ENCODE data around the gene TMEM201.
A peak's percentile ranks its signal among the peaks of the same experiment; 100 is the strongest.

Gene TMEM201

DNA sequence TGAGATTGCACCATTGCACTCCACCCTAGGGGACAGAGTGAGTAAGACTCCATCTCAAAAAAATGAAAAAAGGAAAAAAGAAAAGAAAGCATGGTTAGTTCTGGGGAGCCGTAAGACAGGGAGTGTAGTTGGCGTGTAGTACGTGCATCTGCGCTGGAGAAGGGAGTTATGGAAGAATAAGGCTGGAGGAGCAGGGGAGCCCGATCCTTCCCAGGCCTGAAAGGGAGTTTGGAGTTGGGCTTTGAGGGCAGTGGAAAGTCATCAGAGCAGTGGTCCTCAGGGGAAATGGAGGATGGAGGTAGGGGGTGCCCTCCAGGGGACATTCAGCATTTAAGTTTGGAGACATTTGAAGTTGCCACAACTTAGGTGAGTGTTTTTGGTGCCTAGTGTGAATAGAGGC is 11.3 kb upstream of the TMEM201 start:
- no peak for DNase-seq (ENCODE audit: low spot score)

DNA sequence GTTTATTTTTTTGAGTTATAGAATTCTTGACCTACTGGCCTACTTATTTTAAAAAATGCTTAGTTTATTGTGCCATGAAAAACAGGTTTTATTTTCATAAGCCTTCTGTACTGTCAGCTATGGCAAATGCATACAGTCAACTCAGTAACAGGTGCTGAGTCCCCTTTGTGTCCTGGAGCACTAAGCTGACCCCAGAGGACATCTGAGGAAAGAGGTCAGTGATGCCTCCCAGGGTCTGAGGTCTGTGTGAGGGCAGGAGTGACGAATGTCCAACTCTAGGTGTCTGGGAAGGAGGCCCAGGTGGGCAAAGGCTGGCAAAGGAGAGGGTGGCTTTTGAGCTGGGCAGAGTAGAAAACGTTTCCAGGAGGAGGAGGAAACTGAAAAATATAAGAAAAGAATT is 7.8 kb upstream of the TMEM201 start:
- DNase-seq (ENCODE audit: low spot score), result no peak

DNA sequence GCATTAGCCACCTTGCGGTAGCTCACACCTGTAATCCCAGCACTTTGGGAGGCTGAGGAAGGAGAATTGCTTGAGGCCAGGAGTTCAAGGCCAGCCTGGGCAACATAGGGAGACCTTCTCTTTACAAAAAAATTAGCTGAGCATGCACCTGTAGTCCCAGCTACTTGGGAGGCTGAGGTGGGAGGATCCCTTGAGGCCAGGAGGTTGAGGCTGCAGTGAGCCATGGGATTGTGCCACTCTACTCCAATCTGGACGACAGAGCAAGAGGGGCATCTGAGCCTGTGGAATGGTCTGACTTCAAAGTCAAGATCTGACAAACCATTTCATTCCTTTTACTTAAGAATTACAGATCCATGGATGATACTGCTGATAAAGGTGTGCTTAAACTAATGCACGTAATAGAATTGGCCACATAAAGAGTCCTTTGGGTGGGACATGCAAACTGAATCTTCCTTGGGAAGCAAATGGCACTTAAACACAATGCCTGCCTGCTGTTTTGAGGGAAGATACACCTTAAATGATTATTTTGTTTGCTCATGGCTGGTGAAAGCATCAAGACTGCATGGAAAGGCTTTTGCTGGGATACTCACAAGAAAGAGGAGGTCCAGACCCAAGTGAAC is 2.5 kb upstream of the TMEM201 start:
- DNase-seq (ENCODE audit: low spot score), result no peak

DNA sequence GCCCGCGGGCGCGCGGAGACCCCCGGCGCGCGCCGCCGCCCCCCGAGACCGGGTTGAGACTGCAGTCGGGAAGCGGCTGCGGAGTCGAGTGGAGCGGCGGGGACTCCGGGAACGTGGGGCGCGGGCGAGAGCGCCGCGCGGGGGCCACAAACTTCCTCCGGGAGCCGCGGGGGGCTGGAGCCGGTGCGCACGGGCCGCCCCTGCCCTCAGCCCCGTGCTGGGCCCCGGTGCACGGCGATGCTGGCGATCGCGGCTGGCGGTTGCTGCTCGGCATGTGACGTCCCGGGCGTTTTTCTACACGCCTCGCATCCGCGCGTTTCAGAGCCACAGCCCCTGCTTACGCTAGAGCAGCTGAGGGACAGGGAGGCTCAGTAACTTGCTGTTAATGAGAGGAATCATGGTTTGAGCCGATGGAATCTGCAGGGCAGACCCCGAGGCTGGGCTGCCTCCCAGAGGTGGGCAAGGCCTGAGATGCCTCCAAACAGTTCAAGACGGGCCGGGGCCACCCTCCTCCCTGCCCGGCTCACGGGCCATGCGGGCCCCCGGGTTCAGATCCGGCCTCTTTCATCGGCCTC is 520 bp downstream of the TMEM201 start:
- DNase-seq (ENCODE audit: low spot score), result no peak

DNA sequence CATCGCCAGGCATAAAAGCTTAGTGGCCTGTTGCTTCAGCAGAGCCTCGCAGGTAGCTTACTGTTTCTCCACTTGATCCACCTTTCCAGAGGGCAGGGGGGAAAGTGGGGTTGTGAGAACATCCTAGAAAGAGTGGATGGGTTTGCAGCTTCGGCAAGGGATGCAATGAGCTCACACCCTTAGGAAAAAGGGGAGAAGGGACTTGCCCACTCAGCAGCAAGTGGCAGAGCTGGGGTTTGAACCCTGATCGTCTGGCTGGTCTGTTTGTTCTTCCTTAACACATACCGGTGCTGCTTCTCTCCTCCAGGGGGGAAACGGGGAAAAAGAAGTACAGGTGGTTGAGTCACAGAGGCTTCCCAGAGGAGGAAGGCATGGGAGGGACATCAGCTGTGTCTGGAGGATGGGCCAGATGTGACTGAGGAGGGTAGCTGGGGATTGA is 1.0 kb downstream of the TMEM201 start:
- DNase-seq (ENCODE audit: low spot score), result no peak

DNA sequence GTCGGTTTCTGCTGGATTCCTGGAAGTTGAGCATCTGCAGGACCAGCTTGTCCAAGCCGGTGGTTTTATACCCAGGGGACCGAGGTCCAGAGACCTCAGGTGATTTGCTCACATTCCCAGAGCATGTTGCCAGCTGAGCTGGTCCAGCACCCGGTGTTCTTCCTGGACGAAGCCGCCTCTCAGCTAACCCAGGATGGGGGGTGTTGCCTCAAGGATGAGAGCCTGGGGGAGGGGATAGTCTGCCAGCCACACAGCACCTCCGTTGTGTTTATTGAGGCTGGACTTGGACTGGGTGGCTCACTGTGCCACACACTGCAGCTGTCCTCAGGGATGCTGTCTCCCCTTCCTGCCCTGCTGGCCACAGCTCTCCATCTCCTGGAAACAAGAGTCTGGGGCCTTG is 1.5 kb downstream of the TMEM201 start:
- DNase-seq (ENCODE audit: low spot score), result no peak

DNA sequence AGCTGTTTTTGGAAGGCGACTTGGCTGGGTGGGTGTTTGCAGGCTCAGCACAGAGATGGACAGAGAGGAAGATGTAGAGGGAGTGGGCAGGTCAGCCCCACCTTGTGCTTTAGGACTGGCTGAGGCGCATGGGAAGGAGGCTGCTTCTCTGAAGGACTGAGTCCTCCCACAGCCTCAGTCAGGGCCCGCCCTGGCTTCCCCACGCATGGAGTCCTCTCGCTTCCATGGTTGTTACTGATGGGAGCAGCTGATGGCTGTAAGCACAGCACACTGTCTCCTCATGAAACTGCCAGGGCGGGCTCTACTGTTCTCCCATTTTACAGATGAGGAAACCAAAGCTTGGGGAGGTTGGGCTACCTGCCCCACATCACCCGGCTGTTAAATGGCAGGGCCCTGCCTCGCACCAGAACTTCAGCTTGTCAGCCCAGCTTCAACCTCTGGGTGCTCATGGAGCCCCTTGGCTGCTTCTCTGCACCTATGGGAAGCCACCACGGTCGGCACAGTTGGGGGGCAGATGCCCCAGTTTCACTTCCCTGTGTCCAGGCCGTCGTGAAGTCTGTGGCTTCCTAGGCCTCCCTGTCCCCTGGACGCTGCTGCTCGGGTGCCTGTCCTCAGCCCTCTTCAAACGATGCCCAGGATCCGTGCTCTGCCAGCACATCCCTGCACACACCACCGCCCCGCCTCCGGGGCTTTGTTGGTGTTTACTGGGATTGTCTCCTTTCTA is 2.4 kb downstream of the TMEM201 start:
- no peak for DNase-seq (ENCODE audit: low spot score)

DNA sequence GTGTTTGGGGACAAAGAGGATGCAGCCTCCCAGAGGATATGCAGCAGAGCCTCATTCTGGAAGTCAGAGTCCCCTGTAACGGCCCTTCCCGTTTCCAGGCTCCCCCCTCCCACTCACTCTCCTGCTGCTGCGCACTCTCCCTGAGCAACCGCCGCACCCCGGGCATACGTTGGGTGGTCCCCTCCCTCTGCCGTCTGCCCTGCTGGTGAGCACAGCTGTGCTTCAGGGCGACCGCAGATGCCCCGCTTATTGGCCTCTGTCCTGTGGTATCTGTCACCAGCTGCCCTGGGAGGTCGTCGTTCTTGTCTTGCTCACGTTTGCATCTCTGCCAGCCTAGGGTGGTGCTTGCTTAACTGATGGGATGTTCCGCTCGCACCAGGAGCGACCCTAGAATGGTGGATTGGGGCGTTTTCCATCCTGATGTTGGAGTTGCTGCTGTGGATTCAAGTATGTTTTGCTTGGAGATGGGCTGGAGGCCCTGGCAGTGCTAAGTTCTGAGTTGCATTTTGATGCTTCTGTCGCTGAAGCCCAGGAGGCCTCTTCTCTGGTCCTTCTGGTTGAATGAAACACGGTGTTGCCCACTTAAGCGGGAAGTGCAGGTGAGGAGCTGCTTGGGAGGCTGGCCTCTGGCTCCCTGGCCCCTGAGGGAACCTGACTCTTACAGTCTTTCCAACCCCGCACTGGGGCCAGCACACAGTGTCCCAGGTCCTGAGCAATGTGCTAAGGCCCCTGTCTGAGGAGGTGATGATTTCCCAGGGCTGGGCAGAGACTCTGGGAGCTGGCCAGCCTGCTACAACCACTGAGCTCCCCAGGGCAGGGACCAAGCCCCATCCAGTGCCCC is 3.2 kb downstream of the TMEM201 start:
- DNase-seq (ENCODE audit: low spot score), result peak; percentile 63

DNA sequence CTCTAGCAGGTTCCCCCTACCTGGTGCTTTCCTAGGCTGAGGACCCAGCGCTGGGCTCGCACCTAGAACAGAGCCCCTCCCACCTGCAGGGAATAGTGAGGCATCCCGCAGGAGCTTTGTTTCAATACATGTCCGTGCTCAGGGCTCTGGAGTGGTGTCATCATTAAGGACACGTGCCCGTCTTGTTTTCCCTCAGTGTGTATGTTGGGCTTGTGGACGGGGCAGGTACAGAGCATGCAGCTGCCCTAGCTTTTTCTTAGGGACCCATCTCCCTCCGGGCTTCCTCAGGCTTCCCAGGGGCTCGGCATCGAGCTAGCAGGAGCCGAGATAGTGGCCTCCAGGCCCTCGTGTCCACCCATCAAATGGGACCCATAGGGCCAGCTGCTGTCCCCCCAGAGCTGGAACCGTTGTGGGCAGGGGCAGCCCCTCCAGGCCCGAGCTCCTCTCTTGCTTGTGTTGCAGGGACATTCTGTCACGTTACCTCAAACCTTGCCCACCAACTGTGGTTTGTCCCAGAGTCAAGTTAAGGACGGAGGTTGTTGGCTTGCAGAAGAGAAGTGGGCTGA is 3.9 kb downstream of the TMEM201 start:
- DNase-seq (ENCODE audit: low spot score), result no peak

DNA sequence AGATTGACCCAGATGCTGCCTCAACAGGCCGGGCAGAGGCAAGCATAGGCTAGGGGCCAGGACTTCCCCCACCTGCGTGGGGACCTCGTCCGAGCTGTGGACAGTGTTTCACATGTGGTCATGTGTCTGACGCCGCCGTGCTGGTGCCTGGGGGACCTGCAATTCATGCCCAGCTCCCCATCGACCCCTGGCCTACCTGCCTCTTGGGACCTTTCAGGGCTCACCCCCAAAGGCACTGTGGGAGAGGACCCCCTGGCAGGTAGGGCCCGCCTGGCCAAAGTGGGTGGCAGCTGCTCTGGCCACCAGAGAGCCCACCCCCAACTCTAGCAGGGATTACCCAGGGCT is 4.4 kb downstream of the TMEM201 start:
- DNase-seq (ENCODE audit: low spot score), result no peak

DNA sequence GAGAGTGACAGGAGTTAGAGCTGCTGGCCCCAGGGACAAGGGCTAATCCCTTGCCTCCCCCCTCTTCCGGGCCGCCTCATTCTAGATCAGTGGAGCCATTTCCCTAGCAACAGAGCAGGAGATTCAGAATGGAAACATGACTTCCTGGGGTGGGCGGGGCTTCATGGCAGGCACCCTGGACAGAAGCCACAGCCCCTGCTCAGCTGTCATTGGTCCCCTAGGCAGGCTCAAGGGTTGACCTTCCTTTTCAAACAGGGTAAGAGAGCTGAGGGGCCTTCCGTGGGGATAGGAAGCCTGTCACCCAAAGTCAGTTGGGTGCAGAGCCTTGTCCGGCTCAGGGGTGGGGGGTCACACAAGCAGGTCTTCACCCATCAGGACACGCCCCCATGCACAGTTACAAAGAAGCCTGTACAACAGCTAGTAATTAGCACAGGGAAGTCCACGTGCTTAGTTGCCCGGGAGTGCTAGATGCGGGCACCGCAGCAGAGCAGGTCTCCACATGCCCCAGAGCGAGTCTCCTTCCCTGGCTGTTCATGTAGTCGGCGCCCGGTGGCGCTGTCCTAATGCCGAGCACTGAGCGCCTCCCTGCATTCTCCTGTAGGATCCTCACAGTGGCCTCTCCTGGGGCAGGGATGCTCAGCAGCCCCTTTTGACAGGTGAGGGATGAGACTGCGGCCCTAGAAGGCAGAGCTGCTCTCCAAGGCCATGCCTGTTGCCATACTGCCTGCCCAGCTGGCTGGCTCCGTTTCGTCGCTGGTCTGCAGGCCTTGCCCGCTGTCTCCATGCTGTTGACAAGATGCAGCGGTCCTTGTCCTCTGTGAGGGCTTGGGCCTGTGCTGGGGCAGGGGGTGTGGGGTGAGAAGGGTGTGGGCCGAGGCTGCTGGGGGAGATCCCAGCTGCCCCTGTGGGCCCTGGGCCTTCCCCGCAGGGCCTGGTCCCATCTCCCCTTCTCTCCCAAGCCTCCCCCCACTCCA is 5.1 kb downstream of the TMEM201 start:
- DNase-seq (ENCODE audit: low spot score), result peak; percentile 89

DNA sequence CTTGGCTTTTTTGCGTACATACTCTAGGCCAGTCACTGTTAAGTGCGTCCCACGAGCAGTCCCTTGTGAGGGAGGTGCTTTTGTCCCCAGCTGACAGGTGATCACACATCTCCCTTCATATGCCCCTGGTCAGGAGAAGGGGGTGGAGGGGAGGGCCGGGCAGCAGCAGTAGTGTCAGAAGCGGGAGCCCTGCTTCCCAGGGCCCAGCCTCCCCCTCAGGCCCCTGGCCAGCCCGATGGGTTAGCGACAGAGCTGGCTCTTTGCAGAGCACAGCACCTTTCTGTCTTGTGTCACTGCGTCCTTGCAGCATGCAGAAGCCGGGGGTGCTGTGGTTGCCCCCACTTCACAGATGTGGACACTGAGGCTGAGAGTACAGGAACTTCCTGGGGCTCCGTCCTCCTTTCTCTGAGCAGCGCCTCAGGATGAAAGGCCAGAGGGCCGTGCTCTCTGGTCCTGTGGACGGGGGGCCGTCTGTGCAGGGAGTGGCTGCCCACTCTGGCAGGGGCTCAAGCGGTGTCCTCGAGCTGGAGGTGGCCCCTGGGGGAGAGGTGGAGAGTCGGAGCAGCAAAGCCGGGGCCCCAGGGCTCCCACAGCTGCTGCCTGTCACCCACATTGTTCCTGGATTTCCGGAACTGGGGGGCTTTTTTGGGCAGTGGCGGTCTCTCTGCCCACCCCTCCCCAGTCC is 5.9 kb downstream of the TMEM201 start:
- DNase-seq (ENCODE audit: low spot score), result no peak

DNA sequence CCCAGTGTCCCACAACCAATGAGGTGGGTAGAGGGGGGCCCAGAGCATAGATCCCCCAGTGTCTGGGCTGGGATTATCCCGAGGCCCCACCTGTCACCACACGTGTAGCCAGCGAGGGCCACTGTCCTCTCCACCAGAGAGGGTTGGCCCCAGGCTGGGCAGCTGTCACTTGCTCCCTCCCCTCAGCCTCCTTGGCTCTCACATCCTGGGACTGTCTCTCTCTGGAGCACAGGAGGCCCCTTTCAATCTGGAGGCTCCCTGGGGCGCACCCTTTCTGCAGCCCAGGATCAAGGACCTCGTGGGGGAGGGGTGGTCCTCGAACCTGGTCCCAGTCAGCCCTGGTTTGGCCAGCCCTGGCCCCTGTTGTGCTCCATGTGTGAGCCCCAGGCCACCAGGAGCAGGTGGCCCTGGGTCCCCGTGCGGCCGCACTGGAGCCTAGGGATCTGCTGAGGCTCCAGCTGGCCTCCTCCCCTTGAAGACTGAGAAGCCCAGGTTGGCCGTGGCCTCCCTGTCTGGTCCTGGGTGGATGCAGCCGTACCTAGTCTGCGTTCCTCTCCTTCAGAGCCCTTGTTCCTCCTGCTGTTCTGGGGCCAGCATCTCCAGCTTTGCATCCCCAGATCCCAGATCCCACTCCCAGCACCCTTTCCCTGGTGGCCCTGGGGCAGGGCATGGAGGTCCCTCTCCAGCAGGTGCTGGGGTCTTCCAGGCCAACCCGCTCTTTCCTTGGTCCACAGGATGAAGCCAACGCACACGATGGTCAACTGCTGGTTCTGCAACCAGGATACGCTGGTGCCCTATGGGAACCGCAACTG is 6.7 kb downstream of the TMEM201 start:
- DNase-seq (ENCODE audit: low spot score), result peak; percentile 46

DNA sequence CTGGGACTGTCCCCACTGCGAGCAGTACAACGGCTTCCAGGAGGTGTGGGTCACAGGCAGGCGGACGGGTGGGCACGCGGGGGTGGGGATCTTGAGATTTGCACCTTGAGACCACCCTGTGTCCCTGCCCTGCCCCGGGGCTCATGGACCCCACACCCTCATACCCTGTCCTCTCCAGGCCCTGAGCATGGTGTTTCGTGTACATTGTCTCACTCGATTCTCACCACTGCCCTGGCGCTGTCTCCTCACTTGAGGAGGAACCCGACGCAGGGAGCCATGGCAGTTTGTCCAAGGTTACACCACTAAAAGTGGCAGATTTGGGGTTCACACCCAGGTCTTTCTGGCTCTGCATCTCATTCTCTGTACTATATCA is 7.2 kb downstream of the TMEM201 start:
- DNase-seq (ENCODE audit: low spot score), result no peak

DNA sequence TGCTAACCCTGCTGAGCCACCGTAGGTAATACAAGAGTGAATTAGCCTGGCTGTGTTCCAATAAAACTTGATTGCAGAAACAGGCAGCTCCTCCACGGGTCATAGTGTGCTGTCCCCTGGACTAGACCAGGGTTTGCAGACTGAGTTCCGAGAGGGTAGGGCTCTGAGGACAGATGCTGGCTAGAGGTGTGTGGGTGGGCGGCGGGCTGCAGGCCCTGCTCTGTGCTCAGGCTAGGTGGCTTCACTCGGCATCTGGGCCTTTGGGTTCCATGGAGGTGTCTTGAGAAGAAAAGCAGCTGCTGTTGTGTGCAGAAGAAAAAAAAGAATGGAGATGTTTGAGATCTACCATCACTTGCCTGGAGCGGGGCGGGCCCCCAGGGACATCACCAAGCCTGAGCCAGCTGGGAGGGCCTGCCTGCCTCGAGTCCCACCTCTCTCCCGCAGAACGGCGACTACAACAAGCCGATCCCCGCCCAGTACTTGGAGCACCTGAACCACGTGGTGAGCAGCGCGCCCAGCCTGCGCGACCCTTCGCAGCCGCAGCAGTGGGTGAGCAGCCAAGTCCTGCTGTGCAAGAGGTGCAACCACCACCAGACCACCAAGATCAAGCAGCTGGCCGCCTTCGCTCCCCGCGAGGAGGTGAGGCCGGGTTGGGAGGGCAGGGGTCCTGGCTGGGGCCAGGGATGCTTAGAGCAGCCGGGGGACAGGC is 7.9 kb downstream of the TMEM201 start:
- DNase-seq (ENCODE audit: low spot score), result peak; percentile 35

DNA sequence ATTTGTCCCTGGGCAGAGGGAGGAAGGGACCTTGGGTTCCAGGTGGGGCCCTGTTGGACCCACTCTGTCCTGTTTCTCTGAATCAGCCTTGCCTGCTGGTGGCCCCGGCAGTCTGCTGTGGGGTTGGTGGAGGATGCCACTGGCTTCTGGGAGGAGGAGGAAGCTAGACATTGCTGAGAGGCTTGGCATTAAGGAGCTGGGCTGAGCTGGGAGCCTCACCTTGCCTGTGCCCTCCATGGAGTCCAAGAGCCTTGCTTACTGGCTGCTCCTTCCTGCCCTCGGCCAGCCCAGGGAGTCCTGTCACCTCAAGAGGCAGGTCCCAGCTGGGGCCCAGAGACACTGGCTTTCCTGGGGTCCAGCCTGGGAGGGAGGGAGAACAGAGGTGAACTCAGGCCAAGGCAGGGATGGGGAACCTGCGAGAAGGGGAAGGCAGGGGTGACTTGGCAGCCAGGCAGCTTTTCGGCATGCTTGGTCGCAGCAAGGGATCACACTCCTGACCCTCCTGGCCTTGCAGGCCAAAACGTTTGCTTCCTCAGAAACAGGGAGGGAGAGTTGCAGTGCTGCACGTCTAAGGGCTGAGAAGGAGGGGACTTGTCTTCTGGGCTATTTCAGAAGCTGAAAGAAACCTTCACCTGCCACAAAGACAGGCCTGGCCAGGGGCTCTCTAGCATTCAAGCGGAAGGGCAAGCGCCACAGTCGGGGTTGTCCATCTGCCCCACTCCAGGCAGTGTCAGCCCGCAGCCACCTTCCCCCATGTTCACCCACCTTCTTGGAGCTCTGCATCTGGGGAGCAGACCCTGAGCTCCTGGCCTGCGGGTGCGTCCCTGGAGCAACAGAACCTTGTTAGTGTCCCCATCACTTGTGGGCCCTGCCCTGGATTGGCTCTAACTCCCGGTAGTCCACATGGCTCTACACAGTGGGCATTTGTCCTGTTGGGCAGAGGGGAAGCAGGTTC is 8.9 kb downstream of the TMEM201 start:
- DNase-seq (ENCODE audit: low spot score), result no peak

DNA sequence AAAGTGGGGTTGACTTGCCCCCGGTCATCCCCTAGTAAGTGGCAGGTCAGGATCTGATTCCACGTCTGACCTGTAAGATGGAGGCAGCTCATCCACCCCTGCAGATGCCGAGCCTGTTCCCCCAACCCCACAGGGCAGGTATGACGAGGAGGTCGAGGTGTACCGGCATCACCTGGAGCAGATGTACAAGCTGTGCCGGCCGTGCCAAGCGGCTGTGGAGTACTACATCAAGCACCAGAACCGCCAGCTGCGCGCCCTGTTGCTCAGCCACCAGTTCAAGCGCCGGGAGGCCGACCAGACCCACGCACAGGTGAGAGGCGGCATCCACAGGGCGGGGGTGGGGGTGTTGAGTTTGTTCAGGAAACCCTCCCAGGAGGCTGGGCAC is 9.6 kb downstream of the TMEM201 start:
- DNase-seq (ENCODE audit: low spot score), result peak; percentile 16

DNA sequence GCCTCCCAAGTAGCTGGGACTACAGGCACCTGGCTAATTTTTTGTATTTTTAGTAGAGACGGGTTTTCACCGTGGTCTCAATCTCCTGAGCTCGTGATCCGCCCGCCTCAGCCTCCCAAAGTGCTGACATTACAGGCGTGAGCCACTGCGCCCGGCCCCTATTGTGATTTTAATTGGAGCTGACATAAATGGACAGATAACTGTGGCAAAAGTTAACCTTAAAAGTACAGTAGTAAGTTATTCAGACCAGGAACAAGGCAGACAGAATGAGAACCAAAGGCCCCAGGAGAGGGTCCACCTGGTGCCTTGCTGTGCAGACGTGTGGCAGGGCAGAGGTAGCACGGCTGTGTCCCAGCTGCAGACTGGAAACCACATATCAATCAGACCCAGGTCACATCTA is 11.0 kb downstream of the TMEM201 start:
- peak; percentile 10 for DNase-seq (ENCODE audit: low spot score)
